HG02943 (cell line): ENCODE measurements around the gene BEST1.

ENCODE experiments used
- ATAC-seq: cut with Tn5 transposase; IDR thresholded peaks from one replicate; pipeline ENCODE4 v1.9.1; 2021; ENCODE audit warnings: mild to moderate bottlenecking, low read depth, moderate library complexity; ENCODE audit not compliant: unreplicated experiment

BEST1 gene

DNA sequence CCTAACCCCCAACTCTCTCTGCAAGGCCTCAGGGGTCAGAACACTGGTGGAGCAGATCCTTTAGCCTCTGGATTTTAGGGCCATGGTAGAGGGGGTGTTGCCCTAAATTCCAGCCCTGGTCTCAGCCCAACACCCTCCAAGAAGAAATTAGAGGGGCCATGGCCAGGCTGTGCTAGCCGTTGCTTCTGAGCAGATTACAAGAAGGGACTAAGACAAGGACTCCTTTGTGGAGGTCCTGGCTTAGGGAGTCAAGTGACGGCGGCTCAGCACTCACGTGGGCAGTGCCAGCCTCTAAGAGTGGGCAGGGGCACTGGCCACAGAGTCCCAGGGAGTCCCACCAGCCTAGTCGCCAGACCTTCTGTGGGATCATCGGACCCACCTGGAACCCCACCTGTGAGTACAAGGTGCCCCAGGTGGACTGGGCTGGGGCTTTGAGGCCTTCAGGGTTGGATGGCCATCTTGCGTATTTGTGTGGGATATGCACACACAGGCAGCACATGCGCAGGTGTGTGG, at the start of gene BEST1:
Gene BEST1 (plus strand): TSS at position 317 of the 513 bp plus-strand sequence. CDS start 1,456 bp downstream, outside the sequence.
- ATAC-seq = no peak

GRCh38 chr11:61901397-61901796, 48.8 kb upstream of the BEST1 start:
- no peak for ATAC-seq

DNA sequence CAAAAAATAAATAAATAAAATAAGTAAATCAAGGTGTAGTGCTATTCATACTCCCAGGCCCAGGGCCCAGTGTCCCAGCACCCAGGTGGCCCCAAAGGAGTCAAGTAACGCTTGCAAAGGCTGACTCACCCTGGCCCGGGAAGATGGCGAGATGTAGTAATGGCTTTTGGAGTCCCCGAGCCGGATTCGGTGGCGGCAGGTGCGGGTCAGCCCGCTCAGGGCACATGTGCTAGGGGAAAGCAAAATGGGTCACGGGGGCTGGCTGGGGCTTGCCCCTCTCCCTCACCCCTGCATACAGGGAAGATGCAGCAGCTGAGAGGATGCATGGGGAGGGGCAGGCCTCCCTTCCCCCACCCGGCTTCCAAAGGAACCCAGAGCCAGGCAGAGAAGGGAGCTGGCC, 47.8 kb upstream of the BEST1 start:
- ATAC-seq = no peak

- no peak for ATAC-seq
These were observed 46.3 kb upstream of the BEST1 start for GRCh38 chr11:61903845-61904244.

GRCh38 chr11:61904539-61905048, 45.6 kb upstream of the BEST1 start:
- ATAC-seq = no peak

DNA sequence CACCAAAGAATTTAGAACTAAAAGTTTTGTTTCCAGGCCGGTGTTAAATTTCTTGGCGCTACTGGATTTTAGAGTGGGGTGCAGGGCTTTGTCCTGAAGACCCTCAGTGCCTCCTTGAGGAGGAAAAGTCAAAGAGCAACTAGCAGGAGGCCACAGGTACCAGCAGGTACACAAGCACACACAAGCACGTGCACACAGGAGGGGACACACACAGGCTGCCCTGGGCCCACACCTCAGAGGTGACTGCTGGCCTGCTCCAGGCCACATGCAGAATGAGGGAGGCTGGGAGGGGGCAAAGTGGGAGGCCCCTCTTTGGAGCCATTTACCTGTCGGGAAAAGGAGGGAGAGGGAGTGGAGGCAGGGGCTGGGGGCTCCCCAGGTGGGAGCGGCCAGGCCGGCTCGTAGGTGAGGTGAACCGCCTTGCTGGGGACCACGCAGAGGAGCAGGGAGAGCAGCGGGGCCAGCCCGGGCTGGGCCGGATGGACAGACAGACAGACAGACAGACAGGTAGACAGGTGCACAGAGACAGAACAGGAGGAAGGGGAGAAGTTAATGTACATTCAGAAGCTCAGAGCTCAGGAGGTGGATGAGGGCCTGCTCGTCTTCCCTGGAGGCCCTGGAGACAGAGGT, 45.0 kb upstream of the BEST1 start:
- ATAC-seq = no peak

- no peak for ATAC-seq
These were observed 44.2 kb upstream of the BEST1 start for GRCh38 chr11:61905801-61906521.

GRCh38 chr11:61906522-61906909, 43.6 kb upstream of the BEST1 start:
- ATAC-seq = no peak

DNA sequence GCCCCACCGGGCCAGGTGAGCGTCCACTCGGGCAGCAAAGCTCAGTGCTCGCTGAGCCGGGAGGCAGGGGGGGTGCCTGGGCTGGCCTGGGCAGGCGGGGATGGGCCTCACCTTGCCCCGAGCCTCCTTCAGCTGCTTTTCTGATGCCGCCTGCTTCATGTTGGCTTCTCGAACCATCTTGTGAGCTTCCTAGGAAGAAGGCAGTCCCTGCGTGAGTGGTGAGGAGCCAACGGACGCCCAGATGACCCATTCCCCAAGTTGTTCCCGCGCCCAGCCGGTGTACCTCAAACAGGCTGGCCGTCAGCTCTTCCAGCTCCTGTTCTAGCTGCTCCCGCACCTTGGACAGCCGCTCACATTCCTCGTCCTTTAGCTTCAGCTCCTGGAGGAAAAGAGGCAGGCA, 42.9 kb upstream of the BEST1 start:
- no peak for ATAC-seq

DNA sequence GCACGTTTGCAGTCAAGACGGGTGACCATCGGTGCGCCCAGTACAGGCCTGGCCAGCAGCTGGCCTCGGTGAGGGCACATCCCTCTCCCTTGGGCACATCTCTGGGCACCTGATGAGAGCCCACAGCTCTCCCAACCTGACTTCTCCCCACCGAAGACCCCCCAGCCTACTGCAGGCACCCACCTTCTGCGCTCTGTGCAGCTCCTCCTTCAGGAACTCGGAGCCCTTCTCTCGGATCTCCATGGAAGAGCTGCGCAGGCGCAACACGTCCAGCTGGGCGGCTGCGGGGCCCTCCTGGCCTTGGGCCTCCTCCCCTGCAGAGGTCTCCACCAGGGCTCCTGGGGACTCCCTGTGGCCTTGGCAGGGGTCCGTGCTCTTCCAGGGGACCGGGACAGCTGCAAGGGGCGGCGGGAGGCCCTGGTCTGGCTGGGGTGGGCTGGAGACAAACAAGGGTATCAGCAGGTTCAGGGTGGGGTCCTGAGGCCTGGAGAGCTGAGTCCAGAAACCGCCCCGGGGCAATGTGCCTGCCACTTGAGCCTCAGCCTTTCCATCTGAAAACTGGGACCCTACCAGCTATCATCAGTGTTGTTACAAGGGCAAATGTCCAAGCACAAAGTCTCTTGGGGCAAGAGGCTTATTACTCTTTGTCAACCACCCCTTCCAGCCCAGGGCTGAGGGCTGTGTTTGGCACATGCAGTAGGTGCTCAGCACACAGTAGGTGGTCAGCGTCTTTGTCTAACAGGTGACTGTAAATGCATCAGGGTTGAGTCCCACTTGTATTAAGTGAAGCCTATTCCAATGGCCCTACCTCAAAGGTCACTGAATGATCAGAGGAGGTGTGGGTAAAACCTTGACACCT, 42.1 kb upstream of the BEST1 start:
- no peak for ATAC-seq

- ATAC-seq = no peak
These were observed 41.3 kb upstream of the BEST1 start for GRCh38 chr11:61908730-61909316.

GRCh38 chr11:61910187-61911127, 39.7 kb upstream of the BEST1 start:
- ATAC-seq = no peak

GRCh38 chr11:61911128-61911700, 38.9 kb upstream of the BEST1 start:
- ATAC-seq = no peak

DNA sequence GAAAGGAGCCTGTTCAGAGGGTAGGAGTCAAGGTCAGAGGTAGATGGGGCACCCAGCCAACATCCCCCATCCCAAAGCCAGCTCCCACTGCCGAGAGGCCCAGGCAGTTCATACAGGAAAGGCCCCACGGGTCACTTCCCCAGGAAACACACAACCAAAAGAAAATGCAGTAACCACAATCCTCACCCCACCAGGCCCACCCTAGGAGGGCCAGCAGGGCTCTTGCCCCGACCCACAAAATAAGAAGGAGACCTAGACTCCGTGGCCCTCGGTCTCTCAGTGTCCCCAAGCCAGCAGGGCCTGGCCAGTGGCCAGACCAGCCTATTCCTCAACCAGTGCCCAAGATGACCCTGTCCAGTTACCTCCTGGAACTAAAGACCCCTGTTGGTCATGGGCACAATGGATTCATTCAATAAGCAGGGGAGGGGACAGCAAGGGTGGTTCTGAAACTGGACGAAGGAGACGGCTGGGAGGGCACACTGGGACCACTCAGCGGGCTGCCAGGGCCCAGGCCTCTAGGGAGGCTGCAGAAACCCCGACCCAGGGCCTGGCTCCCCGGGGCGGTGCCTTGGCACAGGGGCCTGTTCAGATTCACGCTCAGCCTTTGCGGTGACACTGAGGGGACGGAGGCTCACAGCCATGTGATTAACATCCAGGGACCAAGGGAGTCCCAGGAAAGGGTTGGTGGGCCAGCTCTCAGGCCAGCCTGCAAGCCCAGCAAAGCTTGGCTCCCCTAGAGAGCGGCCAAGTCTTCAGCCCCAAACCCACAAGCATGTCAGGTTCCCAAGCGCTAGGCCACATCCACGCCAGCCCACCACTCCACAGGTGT, 38.2 kb upstream of the BEST1 start:
- no peak for ATAC-seq

DNA sequence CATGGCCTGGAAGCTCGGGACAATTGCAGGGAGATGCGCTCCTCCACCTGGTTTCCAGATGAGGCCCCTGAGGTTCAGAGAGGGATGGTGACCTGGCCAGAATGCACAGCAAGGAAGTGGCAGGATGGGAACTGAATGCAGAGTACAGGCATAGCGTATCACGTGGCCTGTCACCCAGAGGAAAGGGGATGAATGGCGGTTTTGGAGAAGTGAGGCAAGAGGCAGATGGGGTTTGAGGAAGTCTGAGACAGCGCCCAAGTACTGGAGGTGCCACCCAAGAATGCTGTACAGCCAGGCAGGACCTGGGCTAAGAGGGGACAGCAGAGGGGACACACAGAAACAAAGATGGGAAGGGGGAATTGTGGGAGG, 37.6 kb upstream of the BEST1 start:
- no peak for ATAC-seq

- ATAC-seq = no peak
These were observed 37.0 kb upstream of the BEST1 start for GRCh38 chr11:61912991-61913698.

GRCh38 chr11:61913699-61914395, 36.3 kb upstream of the BEST1 start:
- no peak for ATAC-seq
